ENCODE data around the gene G6PC1.
"Not testable (repeated sequence)": the region's sequence is repeated elsewhere in the genome, so short reads cannot be mapped to it uniquely, and the experiment has no call there.

DNA sequence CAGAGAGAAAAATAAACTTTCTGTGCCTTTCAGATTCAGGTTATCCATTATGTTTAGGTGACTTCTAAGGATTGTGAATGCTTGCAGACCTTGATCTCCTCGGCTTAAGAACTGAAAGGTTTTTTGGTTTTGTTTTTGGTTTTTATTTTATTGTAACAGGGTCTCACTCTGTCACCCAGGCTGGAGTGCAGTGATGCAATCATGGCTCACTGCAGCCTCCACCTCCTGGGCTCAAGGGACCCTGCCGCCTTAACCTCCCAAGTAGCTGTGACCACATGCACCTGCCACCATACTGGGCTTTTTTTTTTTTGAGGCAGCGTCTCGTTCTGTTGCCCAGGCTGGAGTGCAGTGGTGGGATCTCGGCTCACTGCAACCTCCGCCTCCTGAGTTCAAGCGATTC is 22.9 kb downstream of the G6PC1 start:
- TF ChIP-seq, protein P1, sequence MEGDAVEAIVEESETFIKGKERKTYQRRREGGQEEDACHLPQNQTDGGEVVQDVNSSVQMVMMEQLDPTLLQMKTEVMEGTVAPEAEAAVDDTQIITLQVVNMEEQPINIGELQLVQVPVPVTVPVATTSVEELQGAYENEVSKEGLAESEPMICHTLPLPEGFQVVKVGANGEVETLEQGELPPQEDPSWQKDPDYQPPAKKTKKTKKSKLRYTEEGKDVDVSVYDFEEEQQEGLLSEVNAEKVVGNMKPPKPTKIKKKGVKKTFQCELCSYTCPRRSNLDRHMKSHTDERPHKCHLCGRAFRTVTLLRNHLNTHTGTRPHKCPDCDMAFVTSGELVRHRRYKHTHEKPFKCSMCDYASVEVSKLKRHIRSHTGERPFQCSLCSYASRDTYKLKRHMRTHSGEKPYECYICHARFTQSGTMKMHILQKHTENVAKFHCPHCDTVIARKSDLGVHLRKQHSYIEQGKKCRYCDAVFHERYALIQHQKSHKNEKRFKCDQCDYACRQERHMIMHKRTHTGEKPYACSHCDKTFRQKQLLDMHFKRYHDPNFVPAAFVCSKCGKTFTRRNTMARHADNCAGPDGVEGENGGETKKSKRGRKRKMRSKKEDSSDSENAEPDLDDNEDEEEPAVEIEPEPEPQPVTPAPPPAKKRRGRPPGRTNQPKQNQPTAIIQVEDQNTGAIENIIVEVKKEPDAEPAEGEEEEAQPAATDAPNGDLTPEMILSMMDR (IDR thresholded peaks at IDR 0.05; ENCODE audit: low read depth, low read length, poor library complexity, severe bottlenecking): not testable (repeated sequence)
- TF ChIP-seq EZH2phosphoT487 (IDR thresholded peaks at IDR 0.05; ENCODE audit: borderline replicate concordance, low read length): not testable (repeated sequence)

All from DOHH2 (cell line).